Type B pancreatic cell (in vitro differentiated cells): ENCODE data around the gene ZNF484. TPM values are rescaled to one million over a fixed set of nuclear protein-coding genes. Genes with fewer than 3 reads are reported as not detected.
A peak's percentile ranks its signal among the peaks of the same experiment; 100 is the strongest.
"Not testable (repeated sequence)": the region's sequence is repeated elsewhere in the genome, so short reads cannot be mapped to it uniquely, and the experiment has no call there.

Experiments
- DNase-seq: peaks from one replicate; pipeline ENCODE4 v3.0.0; 2021; ENCODE audit warnings: mixed read lengths; ENCODE audit not compliant: unreplicated experiment; ENCODE audit errors: extremely low spot score
- H3K27ac Mint-ChIP-seq: 2 replicates; pipeline ENCODE4 v1.8.0; 2021; ENCODE audit warnings: mild to moderate bottlenecking, mixed read lengths
- H3K27me3 Mint-ChIP-seq: 2 replicates; pipeline ENCODE4 v1.8.0; 2021; ENCODE audit warnings: mixed read lengths
- H3K36me3 Mint-ChIP-seq: 2 replicates; pipeline ENCODE4 v1.8.0; 2021; ENCODE audit warnings: mixed read lengths
- H3K4me1 Mint-ChIP-seq: one replicate; pipeline ENCODE4 v1.8.0; 2021; ENCODE audit warnings: mixed read lengths; ENCODE audit not compliant: unreplicated experiment
- H3K4me3 Mint-ChIP-seq: 2 replicates; pipeline ENCODE4 v1.8.0; 2021; ENCODE audit warnings: mild to moderate bottlenecking, mixed read lengths
- H3K9me3 Mint-ChIP-seq: 2 replicates; pipeline ENCODE4 v1.8.0; 2021; ENCODE audit warnings: mixed read lengths
- total RNA-seq: library from RNA; stranded (reverse); gene quantifications from 2 replicates; pipeline ENCODE4 v1.2.1, GENCODE V29; 2021; ENCODE audit warnings: low replicate concordance
- TF ChIP-seq, protein P1 (sequence below): fragments of 200-600 bp; sonication (generic); conservative IDR thresholded peaks from 2 replicates; pipeline ENCODE4 v1.5.0; 2021; ENCODE audit warnings: antibody characterized with exemption, mild to moderate bottlenecking

Gene ZNF484
- total RNA-seq, 1 donor from 2014 or later = 12.3 TPM

DNA sequence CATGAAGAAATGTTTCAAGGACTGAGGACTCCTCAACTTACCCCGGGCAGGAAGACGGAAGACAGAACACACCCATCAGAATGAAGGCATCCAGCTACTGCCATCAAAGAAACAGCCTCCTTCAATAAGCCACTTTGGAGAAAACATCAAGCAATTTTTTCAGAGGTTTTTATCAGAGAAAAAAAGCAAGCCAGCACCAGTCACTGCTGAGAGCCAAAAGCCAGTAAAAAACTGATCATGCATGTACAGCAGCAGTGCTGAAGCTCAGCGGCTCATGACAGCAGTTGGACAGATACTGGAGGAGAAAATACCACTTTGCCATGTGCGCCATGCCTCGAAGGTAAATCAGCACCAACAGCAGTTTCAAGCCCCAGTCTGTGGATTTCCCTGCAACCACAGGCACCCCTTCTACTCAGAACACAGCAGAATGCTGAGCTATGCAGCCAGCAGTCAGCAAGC, 10.1 kb upstream of the ZNF484 start:
- DNase-seq = no peak
- Mint-ChIP-seq H3K4me1 (peaks cover 14% of the 10 kb centered on the region), H3K27ac (no peak overlapping the region), H3K4me3 (no peak overlapping the region), H3K36me3 (no peaks in the 10 kb centered on the region), H3K9me3 (no peaks in the 10 kb centered on the region), H3K27me3 (peaks cover 26% of the 10 kb centered on the region)
- TF ChIP-seq, protein P1, sequence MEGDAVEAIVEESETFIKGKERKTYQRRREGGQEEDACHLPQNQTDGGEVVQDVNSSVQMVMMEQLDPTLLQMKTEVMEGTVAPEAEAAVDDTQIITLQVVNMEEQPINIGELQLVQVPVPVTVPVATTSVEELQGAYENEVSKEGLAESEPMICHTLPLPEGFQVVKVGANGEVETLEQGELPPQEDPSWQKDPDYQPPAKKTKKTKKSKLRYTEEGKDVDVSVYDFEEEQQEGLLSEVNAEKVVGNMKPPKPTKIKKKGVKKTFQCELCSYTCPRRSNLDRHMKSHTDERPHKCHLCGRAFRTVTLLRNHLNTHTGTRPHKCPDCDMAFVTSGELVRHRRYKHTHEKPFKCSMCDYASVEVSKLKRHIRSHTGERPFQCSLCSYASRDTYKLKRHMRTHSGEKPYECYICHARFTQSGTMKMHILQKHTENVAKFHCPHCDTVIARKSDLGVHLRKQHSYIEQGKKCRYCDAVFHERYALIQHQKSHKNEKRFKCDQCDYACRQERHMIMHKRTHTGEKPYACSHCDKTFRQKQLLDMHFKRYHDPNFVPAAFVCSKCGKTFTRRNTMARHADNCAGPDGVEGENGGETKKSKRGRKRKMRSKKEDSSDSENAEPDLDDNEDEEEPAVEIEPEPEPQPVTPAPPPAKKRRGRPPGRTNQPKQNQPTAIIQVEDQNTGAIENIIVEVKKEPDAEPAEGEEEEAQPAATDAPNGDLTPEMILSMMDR = no peak

GRCh38 chr9:92886846-92887610, 9.2 kb upstream of the ZNF484 start:
- not testable (repeated sequence) for DNase-seq, H3K27ac Mint-ChIP-seq, H3K4me3 Mint-ChIP-seq, H3K9me3 Mint-ChIP-seq, H3K36me3 Mint-ChIP-seq
- Mint-ChIP-seq H3K4me1 (peaks cover 14% of the 10 kb centered on the region), H3K27me3 (peaks cover 24% of the 10 kb centered on the region)

DNA sequence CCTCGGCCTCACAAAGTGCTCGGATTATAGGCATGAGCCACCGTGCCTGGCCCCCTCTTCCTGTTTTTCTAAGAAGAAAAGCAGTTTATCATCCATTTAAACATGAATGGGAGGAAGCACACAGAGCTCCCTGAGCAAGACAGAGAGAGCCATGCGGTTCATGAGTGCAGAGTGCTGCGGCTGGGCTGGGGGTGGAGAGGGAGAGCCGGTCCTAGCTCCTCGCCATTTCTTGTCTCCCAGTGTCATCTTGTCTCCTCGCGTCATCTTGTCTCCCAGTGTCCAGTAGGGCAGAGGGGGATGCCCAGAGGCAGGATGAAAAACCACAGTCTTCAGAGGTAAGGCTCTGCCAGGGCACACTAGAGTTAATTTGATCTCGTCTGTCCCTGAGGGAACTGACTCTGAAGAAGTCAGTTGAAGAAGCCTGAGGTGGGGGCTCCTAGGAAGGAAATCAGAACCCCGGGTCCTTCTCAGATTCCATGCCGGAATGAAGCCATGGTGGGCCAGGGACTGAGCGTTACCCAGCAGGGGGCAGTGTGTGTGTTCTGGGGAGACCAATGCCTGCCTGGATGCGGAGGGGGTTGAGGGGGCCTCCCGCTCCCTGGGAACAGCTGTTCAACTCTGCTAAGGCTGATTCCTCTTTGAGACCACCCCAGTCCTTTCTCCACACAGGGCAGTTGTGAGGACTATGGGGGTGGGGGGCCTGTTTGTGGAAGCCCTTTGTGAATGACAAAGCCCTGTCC, 6.0 kb upstream of the ZNF484 start:
- H3K36me3 Mint-ChIP-seq, DNase-seq, H3K9me3 Mint-ChIP-seq, H3K4me3 Mint-ChIP-seq, H3K27ac Mint-ChIP-seq: not testable (repeated sequence)
- H3K4me1 Mint-ChIP-seq = peaks cover 14% of the 10 kb centered on the region
- TF ChIP-seq, protein P1 = peak; percentile 43
- H3K27me3 Mint-ChIP-seq = peaks cover 18% of the 10 kb centered on the region

GRCh38 chr9:92882276-92882675, 4.4 kb upstream of the ZNF484 start:
- H3K27ac Mint-ChIP-seq = no peak overlapping the region
- H3K4me3 Mint-ChIP-seq = no peak overlapping the region
- TF ChIP-seq, protein P1 = no peak
- no peak for DNase-seq
- H3K9me3 Mint-ChIP-seq = peaks cover 7% of the 10 kb centered on the region
- peaks cover 15% of the 10 kb centered on the region for H3K4me1 Mint-ChIP-seq
- H3K36me3 Mint-ChIP-seq = peaks cover 3% of the 10 kb centered on the region
- peaks cover 7% of the 10 kb centered on the region for H3K27me3 Mint-ChIP-seq

- TF ChIP-seq, protein P1 = no peak
- no peak overlapping the region for H3K27ac Mint-ChIP-seq
Measured at GRCh38 chr9:92875373-92875772, 2.5 kb downstream of the ZNF484 start.

GRCh38 chr9:92870289-92870688, 7.5 kb downstream of the ZNF484 start:
- Mint-ChIP-seq H3K4me1 (peaks cover 11% of the 10 kb centered on the region), H3K27me3 (no peaks in the 10 kb centered on the region), H3K36me3 (peaks cover 40% of the 10 kb centered on the region), H3K4me3 (no peak overlapping the region), H3K9me3 (no peaks in the 10 kb centered on the region), H3K27ac (no peak overlapping the region)
- DNase-seq = no peak
- TF ChIP-seq, protein P1 = no peak

More at GRCh38 chr9:92875373-92875772, 2.5 kb downstream of the ZNF484 start:
- peaks cover 7% of the 10 kb centered on the region for H3K9me3 Mint-ChIP-seq
- H3K4me3 Mint-ChIP-seq = peak overlapping the region; percentile 35
- H3K36me3 Mint-ChIP-seq = peaks cover 21% of the 10 kb centered on the region
- peaks cover 31% of the 10 kb centered on the region for H3K4me1 Mint-ChIP-seq
- no peak for DNase-seq
- no peaks in the 10 kb centered on the region for H3K27me3 Mint-ChIP-seq

- not testable (repeated sequence) for H3K4me1 Mint-ChIP-seq, H3K27me3 Mint-ChIP-seq, H3K4me3 Mint-ChIP-seq, H3K9me3 Mint-ChIP-seq, H3K27ac Mint-ChIP-seq, DNase-seq
- H3K36me3 Mint-ChIP-seq = peaks cover 56% of the 10 kb centered on the region
Measured at GRCh38 chr9:92866600-92866999, 11.2 kb downstream of the ZNF484 start.
